Measurements from ENCODE around the gene GSDMA.
A peak's percentile ranks its signal among the peaks of the same experiment; 100 is the strongest.
"Not testable (repeated sequence)": the region's sequence is repeated elsewhere in the genome, so short reads cannot be mapped to it uniquely, and the experiment has no call there.

Gene GSDMA

DNA sequence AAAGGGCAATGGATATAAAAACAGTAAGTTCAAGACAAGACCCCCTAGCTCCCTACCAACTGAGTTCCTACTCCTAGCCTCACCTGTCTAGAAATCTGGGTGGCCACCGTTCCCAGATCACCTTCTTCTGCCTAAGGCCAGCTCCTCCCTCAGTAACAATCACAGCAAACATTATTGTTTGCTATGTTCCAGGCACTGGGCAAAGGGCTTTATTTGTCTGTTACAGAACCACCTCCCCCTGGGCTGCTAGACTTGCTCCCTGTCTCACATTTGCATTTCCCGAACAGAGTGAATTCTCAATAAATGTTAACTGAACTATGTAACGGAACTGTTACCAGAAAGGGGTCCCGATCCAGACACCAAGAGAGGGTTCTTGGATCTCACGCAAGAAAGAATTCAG is 28.5 kb upstream of the GSDMA start:
- Histone ChIP-seq H3K79me2 (ENCODE audit: control insufficient read depth, insufficient read depth, low read length, unreplicated experiment) (no peaks in the 10 kb centered on the region), H3K36me3 (ENCODE audit: insufficient read depth, low read length) (no peaks in the 10 kb centered on the region), H3K27ac (ENCODE audit: low read depth, low read length) (no peak overlapping the region), H3K4me1 (ENCODE audit: control insufficient read depth, insufficient read depth, low read length, unreplicated experiment) (peaks cover 21% of the 10 kb centered on the region), H3K27me3 (ENCODE audit: insufficient read depth, low read length) (no peaks in the 10 kb centered on the region), H3K4me3 (ENCODE audit: low read depth, low read length) (no peak overlapping the region), H2AFZ (ENCODE audit: low read length, unreplicated experiment) (no peak overlapping the region)

- no peaks in the 10 kb centered on the region for H3K79me2 ChIP-seq (ENCODE audit: control insufficient read depth, insufficient read depth, low read length, unreplicated experiment)
These were observed 26.9 kb upstream of the GSDMA start for GRCh38 chr17:39935909-39936308.

DNA sequence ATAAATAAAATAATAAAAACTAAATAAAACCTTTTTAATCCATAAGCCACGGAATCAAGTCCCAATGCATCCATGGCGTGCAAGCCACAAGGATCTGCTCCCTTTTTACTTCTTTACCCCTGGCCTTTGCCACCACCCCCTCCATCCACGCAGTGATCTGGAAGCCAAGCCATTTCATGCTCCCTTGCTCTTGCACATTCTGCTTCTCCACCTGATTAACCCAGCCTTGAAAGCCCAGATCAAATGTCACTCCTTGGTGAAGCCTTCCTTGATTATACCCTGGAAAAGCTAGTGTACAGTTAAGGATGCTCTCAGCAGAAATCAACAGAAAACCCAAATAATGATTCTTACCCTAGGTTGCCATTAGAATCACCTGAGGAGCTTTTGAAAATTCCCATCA is 25.4 kb upstream of the GSDMA start:
- Histone ChIP-seq H3K27ac (ENCODE audit: low read depth, low read length) (no peak overlapping the region), H3K4me3 (ENCODE audit: low read depth, low read length) (no peak overlapping the region), H3K4me1 (ENCODE audit: control insufficient read depth, insufficient read depth, low read length, unreplicated experiment) (peaks cover 20% of the 10 kb centered on the region), H3K36me3 (ENCODE audit: insufficient read depth, low read length) (no peaks in the 10 kb centered on the region), H3K27me3 (ENCODE audit: insufficient read depth, low read length) (no peaks in the 10 kb centered on the region), H2AFZ (ENCODE audit: low read length, unreplicated experiment) (no peak overlapping the region), H3K79me2 (ENCODE audit: control insufficient read depth, insufficient read depth, low read length, unreplicated experiment) (no peaks in the 10 kb centered on the region)

More at GRCh38 chr17:39935909-39936308, 26.9 kb upstream of the GSDMA start:
- Histone ChIP-seq H3K4me1 (ENCODE audit: control insufficient read depth, insufficient read depth, low read length, unreplicated experiment) (peaks cover 20% of the 10 kb centered on the region), H3K4me3 (ENCODE audit: low read depth, low read length) (no peak overlapping the region), H2AFZ (ENCODE audit: low read length, unreplicated experiment) (peak overlapping the region; percentile 68), H3K27ac (ENCODE audit: low read depth, low read length) (no peak overlapping the region), H3K27me3 (ENCODE audit: insufficient read depth, low read length) (no peaks in the 10 kb centered on the region), H3K36me3 (ENCODE audit: insufficient read depth, low read length) (no peaks in the 10 kb centered on the region)

DNA sequence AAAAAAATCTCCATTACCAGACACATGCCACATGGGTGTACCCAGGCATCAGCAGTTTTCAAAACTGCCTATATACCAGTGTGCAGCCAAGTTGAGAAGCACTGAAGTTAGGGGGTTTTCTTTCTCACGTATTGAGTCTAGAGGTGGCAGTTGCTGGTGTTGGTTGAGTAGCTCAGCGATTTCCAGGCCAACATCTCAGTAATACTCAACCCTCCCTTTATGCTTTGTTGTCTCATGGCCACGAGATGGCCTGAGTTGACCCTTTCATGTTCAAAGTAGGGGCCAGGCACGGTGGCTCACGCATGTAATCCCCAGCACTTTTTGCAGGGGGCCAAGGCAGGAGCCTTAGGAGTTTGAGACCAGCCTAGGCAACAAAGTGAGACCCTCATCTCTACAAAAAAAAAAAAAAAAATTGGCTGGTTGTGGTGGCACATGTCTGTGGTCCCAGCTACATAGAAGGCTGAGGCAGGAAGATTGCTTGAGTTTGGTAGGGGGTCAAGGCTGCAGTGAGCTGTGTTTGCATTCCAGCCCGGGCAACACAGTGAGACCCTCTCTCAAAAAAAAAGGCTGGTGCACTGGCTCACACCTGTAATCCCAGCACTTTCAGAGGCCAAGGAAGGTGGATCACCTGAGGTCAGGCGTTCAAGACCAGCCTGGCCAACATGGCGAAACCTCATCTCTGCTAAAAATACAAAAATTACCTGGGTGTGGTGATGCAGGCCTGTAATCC is 24.5 kb upstream of the GSDMA start:
- Histone ChIP-seq H3K4me3 (ENCODE audit: low read depth, low read length) (no peak overlapping the region), H3K27ac (ENCODE audit: low read depth, low read length) (no peak overlapping the region), H3K79me2 (ENCODE audit: control insufficient read depth, insufficient read depth, low read length, unreplicated experiment) (no peaks in the 10 kb centered on the region), H3K27me3 (ENCODE audit: insufficient read depth, low read length) (no peaks in the 10 kb centered on the region), H3K4me1 (ENCODE audit: control insufficient read depth, insufficient read depth, low read length, unreplicated experiment) (peaks cover 20% of the 10 kb centered on the region), H2AFZ (ENCODE audit: low read length, unreplicated experiment) (no peak overlapping the region), H3K36me3 (ENCODE audit: insufficient read depth, low read length) (no peaks in the 10 kb centered on the region)

- no peaks in the 10 kb centered on the region for H3K27me3 ChIP-seq (ENCODE audit: insufficient read depth, low read length)
- peaks cover 20% of the 10 kb centered on the region for H3K4me1 ChIP-seq (ENCODE audit: control insufficient read depth, insufficient read depth, low read length, unreplicated experiment)
- H3K4me3 ChIP-seq (ENCODE audit: low read depth, low read length): no peak overlapping the region
- no peaks in the 10 kb centered on the region for H3K79me2 ChIP-seq (ENCODE audit: control insufficient read depth, insufficient read depth, low read length, unreplicated experiment)
- no peak overlapping the region; the same call in 1 of the 2 replicates for H3K27ac ChIP-seq (ENCODE audit: low read depth, low read length)
- H3K36me3 ChIP-seq (ENCODE audit: insufficient read depth, low read length): no peaks in the 10 kb centered on the region
- H2AFZ ChIP-seq (ENCODE audit: low read length, unreplicated experiment): no peak overlapping the region
These were observed 23.7 kb upstream of the GSDMA start for GRCh38 chr17:39939106-39939505.

- peak overlapping the region; percentile 8; the same call in 1 of the 2 replicates for H3K4me3 ChIP-seq (ENCODE audit: low read depth, low read length)
- no peaks in the 10 kb centered on the region for H3K79me2 ChIP-seq (ENCODE audit: control insufficient read depth, insufficient read depth, low read length, unreplicated experiment)
- H3K4me1 ChIP-seq (ENCODE audit: control insufficient read depth, insufficient read depth, low read length, unreplicated experiment): peaks cover 20% of the 10 kb centered on the region
- no peaks in the 10 kb centered on the region for H3K36me3 ChIP-seq (ENCODE audit: insufficient read depth, low read length)
- H2AFZ ChIP-seq (ENCODE audit: low read length, unreplicated experiment): peak overlapping the region; percentile 52
- no peaks in the 10 kb centered on the region for H3K27me3 ChIP-seq (ENCODE audit: insufficient read depth, low read length)
- peak overlapping the region; percentile 75 for H3K27ac ChIP-seq (ENCODE audit: low read depth, low read length)
These were observed 23.0 kb upstream of the GSDMA start for GRCh38 chr17:39939588-39940419.

DNA sequence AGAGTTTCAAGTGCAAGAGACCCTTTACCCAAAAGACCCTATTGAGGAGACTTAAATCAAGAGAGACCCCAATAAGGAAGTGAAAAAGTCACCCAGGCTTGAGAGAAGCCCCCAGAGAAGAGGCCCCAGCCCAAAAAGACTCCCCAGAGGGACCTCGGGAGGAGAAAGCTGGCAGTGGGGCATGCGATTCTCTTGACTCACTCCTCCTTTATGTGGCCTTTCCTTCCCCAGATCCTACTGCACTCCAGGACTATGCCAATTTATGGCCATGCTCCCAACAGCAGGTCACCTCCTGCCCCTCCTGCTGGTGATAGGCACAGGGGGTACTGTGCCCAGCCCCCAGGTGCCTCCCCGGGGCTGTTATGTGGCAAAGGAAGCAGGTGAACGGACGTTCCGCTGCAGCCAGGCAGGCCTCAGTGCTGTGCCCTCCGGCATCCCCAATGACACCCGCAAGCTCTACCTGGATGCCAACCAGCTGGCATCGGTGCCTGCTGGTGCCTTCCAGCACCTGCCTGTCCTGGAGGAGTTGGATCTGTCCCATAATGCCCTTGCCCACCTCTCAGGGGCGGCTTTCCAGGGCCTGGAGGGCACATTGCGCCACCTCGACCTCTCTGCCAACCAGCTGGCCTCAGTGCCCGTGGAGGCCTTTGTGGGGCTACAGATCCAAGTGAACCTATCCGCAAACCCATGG is 19.0 kb upstream of the GSDMA start:
- Histone ChIP-seq H3K36me3 (ENCODE audit: insufficient read depth, low read length) (no peaks in the 10 kb centered on the region), H3K4me1 (ENCODE audit: control insufficient read depth, insufficient read depth, low read length, unreplicated experiment) (peaks cover 12% of the 10 kb centered on the region), H2AFZ (ENCODE audit: low read length, unreplicated experiment) (no peak overlapping the region), H3K27ac (ENCODE audit: low read depth, low read length) (no peak overlapping the region), H3K79me2 (ENCODE audit: control insufficient read depth, insufficient read depth, low read length, unreplicated experiment) (no peaks in the 10 kb centered on the region), H3K4me3 (ENCODE audit: low read depth, low read length) (no peak overlapping the region), H3K27me3 (ENCODE audit: insufficient read depth, low read length) (no peaks in the 10 kb centered on the region)

DNA sequence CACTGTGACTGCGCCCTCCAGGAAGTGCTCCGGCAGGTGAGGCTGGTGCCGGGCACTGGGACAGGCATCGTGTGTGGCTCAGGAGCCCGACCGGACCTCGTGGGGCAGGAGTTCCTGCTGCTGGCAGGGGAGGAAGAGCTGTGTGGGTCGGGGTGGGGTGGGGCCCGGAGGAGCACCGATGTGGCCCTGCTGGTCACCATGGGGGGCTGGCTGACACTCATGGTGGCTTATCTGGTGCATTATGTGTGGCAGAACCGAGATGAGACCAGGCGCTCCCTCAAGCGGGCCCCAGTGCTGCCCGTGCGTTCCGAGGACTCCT is 18.5 kb upstream of the GSDMA start:
- H2AFZ ChIP-seq (ENCODE audit: low read length, unreplicated experiment): no peak overlapping the region
- H3K27me3 ChIP-seq (ENCODE audit: insufficient read depth, low read length): no peaks in the 10 kb centered on the region
- no peak overlapping the region for H3K4me3 ChIP-seq (ENCODE audit: low read depth, low read length)
- peaks cover 7% of the 10 kb centered on the region for H3K4me1 ChIP-seq (ENCODE audit: control insufficient read depth, insufficient read depth, low read length, unreplicated experiment)
- no peaks in the 10 kb centered on the region for H3K36me3 ChIP-seq (ENCODE audit: insufficient read depth, low read length)
- H3K27ac ChIP-seq (ENCODE audit: low read depth, low read length): no peak overlapping the region
- no peaks in the 10 kb centered on the region for H3K79me2 ChIP-seq (ENCODE audit: control insufficient read depth, insufficient read depth, low read length, unreplicated experiment)

GRCh38 chr17:39946551-39947330 is 16.1 kb upstream of the GSDMA start:
- no peaks in the 10 kb centered on the region for H3K36me3 ChIP-seq (ENCODE audit: insufficient read depth, low read length)
- H3K27me3 ChIP-seq (ENCODE audit: insufficient read depth, low read length): no peaks in the 10 kb centered on the region
- no peak overlapping the region for H3K4me3 ChIP-seq (ENCODE audit: low read depth, low read length)
- H2AFZ ChIP-seq (ENCODE audit: low read length, unreplicated experiment): no peak overlapping the region
- no peak overlapping the region for H3K27ac ChIP-seq (ENCODE audit: low read depth, low read length)
- H3K79me2 ChIP-seq (ENCODE audit: control insufficient read depth, insufficient read depth, low read length, unreplicated experiment): no peaks in the 10 kb centered on the region
- no peaks in the 10 kb centered on the region for H3K4me1 ChIP-seq (ENCODE audit: control insufficient read depth, insufficient read depth, low read length, unreplicated experiment)

DNA sequence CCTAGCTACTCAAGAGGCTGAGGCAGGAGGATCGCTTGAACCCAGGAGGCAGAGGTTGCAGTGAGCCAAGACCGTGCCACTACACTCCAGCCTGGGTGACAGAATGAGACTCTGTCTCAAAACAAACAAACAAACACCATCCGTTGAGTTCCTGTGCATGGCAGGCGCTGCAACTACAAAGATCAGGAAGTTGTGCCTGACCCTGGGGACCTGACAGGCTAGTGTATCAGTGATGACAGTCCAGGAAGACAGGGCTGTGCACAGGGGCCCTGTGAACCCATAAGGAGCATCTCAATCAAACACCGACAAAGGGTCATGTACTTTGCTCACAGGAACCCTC is 14.3 kb upstream of the GSDMA start:
- not testable (repeated sequence) for H2AFZ ChIP-seq (ENCODE audit: low read length, unreplicated experiment); H3K36me3 ChIP-seq (ENCODE audit: insufficient read depth, low read length); H3K79me2 ChIP-seq (ENCODE audit: control insufficient read depth, insufficient read depth, low read length, unreplicated experiment); H3K27ac ChIP-seq (ENCODE audit: low read depth, low read length); H3K27me3 ChIP-seq (ENCODE audit: insufficient read depth, low read length); H3K4me1 ChIP-seq (ENCODE audit: control insufficient read depth, insufficient read depth, low read length, unreplicated experiment); H3K4me3 ChIP-seq (ENCODE audit: low read depth, low read length)

Measured in ACC112 (cell line).